CD4-positive, alpha-beta T cell treated with Interleukin-17A for 1 hour (primary cell): Measurements from ENCODE around the gene DGKB.
"Not testable (repeated sequence)": the region's sequence is repeated elsewhere in the genome, so short reads cannot be mapped to it uniquely, and the experiment has no call there.

Experiments used
- DNase-seq: peaks from one replicate; pipeline ENCODE4 v3.0.0-alpha.2; 2020

DGKB gene

DNA sequence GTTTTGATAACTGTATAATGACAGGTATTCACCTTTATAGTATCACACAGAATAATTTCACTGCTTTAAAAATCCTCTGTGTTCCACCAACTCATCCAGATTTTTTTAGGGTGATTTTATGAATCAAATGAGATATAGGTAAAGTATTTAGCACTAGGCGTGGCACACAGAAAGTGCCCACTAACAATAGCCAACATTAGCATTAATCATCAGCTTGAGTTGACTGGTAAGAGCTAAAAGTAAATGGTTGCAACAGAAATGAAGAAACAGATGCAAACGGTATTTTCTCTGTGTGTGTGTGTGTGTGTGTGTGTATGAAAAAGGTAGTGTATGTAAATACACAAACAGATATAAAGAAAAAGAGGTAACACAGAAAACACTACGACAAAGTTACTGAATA is 534.3 kb downstream of the DGKB start:
- DNase-seq, result no peak

DNA sequence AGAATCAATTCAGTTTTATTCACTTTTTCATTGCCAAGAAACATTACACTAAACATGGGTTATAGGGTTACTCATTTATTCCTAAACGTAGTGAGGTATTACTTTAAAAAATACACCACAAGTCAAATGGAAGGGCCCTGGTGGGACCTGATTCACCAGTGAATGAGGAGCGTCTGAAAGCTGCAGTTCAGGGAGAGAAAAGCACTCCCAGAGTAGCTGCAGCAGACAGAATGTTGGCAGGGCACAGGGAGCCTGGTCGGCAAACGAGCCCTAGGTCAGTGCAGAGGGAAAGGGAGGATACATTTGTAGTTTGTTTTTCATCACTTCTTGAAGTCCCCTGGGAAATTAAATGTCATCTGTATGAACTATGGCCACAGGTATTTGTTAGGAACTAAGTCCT is 551.4 kb downstream of the DGKB start:
- DNase-seq, result no peak

DNA sequence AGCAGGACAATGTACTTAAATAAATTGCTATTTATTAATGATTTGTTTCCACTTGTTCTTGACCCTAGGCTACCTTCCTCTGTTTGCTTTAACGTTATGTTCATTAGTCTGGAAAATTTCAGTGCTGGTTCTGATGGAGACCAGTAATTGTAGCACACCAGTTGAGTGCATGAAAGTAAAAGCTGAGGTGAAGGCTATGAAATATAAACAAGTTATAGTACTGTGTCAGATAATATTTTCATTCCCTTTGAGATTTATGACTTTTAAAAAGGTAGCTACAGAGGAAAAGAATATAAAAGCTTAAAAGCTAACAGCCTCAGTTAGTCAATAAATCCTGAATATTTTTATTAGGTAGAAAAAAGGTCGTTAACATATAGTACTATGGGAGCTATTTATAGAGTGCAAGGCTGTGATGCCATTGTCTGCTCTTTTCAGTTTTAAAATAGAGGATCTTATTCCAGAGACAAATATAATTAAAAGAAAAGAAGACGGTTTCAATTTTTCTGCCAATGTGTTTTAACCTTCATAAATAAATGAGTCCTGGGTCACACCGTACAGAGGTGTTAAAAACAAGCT is 561.3 kb downstream of the DGKB start:
- no peak for DNase-seq

DNA sequence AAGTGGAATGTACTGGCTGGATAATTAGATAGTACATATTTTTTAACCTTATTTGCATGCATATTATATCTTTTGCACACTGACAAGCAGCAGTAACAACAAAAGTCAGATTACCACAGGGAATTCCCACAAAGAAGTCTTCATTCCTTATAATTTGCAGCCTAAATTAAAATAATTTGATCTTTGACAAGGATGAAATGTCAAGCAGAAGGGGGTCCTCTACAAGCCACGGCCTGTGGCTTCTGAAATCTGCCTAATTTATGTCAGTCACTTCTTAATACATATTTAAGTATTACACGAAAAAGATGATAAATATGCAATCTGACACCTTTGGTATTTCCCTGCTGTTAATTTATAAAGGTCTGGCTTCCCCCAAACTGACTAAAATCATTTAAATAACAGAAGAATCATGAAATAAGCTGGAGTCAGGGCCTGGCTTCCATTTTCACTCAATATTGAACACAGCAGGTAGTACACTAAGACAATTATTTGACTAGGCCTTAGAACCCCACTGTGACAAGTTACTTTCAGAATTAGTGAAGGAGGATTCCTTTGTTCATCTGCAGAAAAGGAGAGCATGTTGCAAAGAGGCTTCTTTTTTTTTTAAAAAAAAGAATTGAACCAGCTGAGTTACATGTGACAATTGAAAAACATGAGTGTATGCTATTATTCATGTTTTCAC is 562.0 kb downstream of the DGKB start:
- no peak for DNase-seq

DNA sequence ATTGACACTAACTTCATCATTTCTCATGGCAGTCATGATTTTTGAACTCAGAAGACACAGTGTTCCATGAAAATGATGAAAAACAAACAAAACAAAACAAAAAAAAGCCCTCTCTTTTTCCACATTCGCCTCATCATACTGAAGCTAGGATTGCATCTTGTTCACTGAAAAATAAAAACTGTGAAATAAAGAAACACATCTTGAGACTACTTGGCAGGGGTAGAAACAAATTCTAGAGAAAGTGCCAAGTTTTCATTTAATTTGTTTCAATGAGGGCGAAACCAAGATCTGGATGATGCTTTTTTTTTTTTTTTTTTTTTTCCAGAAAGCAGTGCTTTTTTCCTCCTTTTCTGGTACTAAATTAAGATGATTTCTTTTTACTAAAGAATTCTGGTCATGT is 562.7 kb downstream of the DGKB start:
- no peak for DNase-seq

GRCh38 chr7:14336256-14336655 is 566.3 kb downstream of the DGKB start:
- no peak for DNase-seq

DNA sequence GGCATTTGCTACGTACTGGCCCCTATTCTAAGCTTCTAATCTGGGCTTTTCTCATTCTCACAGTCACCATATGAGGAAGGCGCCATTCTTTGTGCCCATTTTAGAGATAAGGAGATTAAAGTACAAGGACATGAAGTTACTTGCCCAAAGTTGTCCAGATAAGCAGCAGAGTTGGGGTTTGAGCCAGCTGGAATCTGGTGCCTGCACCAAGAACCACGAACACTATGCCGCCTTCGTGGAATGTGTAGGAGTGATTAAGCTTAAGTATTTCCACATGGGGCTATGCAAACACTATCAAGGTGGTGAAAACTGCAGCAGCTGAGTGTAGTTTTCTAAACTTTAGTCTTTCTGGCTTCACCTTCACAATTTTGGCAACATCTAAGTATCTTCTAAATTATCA is 570.4 kb downstream of the DGKB start:
- DNase-seq, result no peak

- no peak for DNase-seq
Observed at GRCh38 chr7:14324767-14325166, 577.8 kb downstream of the DGKB start.

- DNase-seq, result no peak
Observed at GRCh38 chr7:14322724-14323123, 579.8 kb downstream of the DGKB start.

DNA sequence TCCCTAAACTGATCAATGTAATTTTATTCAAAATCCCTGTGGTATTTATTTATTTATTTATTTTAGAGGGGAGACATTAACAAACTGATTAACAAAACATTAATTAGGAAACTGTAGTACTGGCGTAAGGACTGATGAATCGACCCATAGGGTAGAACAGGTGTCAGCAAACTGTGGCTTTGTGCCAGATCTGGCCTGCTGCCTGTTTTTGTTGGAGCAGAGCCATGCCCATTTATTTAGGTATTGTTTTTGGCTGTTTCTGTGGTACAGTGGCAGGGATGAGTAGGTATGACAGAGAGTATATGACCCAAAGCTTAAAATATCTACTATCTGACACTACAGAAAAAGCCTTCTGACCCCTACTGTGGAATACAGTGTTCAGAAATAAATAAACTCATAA is 580.6 kb downstream of the DGKB start:
- no peak for DNase-seq

- DNase-seq, result no peak
Observed at GRCh38 chr7:14309432-14309831, 593.1 kb downstream of the DGKB start.

DNA sequence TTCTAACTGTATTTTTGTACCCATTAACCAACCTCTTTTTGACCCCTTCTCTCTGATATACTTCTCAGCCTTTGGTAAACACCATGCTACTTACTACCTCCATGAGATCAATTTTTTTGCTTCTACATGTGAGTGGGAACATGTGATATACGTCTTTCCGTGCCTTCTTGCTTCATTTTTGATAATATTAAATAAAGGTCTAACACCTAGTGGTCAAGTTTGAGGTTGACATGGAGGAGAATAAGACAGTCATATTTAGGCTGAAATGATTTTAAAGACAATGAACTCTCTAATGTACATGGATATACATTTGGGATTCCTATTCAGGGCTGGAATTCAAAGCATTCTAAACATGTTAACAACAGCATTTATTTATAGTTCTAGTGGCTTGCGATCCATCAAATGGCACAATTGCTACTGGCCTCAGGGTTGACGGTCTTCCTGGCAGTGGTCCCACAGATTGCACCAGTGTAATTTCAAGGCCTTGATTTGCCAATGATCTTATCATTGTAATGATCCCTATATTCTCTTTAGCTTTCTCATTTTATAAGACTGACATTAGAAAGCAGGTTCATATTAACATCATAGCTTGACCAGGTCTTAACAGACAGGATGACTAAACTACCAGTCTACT is 597.2 kb downstream of the DGKB start:
- DNase-seq, result no peak

GRCh38 chr7:14303536-14303935 is 599.0 kb downstream of the DGKB start:
- DNase-seq, result no peak

DNA sequence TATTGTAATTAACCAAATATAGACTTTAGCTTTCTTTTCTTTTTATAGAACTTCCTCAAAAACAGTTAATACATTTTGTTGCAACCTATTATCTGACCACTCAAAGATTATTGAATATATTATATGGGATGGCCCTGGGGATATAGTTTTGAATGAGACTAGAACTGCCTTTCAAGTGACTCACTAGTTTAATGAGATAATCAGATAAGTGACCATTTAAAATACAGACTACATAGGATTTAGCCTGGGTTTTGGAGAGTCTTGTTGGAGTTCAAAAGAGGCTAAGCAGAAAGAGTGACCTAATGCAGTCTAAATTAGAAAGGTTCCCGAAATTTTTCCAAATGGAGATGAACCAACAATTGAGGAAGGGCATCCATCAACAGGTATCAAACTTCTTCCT is 607.9 kb downstream of the DGKB start:
- DNase-seq, result no peak

DNA sequence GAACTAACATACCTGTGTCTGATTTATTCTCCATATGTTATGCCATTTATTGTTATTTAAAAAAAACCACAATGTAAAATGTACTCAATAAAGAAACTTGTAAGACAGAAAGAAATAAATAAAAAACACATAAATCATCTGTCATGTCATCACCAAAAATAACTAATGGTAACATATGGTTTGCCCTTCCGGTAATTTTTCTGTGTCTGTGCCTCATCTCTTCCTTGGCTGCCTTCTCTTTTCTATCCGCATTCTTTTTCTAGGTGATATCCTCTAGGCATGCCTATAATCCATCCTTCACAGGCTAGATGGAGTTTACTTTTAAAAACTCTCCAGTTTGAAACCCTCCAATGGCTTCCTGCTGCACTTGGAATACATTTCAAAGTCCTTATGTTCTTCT is 609.1 kb downstream of the DGKB start:
- no peak for DNase-seq

DNA sequence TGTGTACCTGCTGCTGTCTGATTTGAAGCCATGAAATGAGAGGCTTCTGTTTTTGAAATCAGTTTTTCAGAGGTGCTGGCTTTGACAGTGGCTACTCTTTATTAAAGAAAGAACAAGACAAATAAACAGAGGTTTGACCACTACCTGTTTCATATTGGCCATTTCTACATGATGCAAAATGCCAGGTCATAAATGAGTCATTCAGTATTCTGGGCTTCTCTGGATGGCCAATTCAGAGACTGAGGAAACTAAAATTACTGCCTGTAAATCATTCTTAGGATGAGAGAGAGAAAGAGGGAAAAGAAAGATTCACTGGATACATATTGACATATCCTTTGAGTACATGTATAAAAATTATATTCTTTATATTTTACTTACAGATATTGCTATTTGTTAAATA is 609.8 kb downstream of the DGKB start:
- no peak for DNase-seq

DNA sequence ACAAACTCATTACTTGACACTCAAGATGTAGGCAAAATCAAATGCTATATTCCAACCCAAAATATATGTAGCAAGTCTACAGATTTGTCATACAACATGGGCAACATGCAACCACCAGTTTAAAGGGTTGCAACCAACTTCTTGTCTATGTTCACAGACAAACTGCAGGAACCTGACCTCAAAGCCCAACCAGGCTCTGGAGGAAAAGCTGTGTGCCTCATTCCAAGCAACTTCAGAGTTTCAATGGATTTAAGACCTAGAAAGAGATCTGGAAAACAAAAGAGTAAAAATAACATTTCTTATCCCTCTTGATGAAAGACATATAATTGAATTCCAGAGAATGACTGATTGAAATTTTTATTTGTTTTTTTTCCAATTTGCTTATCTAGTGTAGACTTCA is 612.6 kb downstream of the DGKB start:
- no peak for DNase-seq

GRCh38 chr7:14288701-14289100 is 613.9 kb downstream of the DGKB start:
- DNase-seq, result no peak

DNA sequence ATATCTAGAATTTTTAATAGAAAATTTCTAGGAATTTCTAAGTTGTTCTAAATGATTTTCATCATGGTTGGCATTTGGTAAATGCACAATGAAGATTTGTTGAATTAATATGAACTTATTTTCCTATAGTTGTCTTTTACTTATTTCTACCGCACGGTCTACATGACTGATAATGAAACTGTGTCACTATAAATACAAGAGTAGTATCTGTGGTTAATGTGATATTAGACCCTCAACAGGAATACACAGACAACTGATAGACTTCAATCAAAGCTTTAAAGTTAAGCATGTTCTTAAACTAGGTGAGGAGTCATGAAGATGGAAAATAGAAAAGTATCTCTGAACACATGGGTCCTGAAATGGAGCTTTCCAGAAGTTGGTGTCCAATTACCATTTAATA is 615.2 kb downstream of the DGKB start:
- DNase-seq, result no peak

GRCh38 chr7:14286036-14286435 is 616.5 kb downstream of the DGKB start:
- DNase-seq, result no peak

GRCh38 chr7:14279065-14279871 is 623.3 kb downstream of the DGKB start:
- not testable (repeated sequence) for DNase-seq

DNA sequence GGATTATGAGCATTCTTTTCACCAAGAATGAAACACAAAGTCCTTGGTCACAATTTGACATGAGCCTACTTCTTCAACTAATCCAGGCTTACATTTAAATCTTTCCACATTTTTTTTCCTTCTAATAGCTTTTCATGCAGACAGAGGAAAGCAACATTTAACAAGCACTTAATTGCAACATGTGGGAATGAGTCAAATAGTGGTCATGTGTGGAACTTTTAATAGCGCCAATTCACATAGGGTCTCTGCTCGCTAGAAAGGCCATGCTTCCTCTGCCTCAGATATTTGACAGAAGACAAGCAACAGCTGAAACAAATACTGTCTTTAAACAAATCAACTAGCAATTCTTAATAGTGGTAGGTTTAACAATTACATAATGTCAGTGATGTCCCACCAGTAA is 627.2 kb downstream of the DGKB start:
- DNase-seq, result no peak

DNA sequence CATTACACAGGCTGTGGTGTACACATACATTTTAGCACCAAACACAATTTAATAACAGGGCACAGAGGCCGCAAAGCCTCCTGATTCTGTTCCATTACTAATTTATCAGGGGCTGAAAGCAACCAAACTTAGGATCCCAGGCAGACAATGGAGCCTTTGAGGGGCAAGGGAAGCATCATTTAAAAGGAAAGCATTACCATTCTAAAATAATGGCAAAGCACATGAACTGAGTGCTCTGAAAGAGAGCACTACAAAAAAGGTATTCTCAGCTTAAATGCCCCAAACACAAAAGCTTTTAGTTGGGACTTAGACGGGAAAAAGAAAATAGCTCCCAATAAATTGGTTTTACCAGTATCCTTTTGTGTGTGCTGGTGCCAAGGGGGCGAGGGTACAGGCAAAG is 631.1 kb downstream of the DGKB start:
- DNase-seq, result no peak

GRCh38 chr7:14270099-14270498 is 632.5 kb downstream of the DGKB start:
- DNase-seq, result no peak
